ENCODE measurements around the gene ACSM2A. TPM values are rescaled to one million over a fixed set of nuclear protein-coding genes. Genes with fewer than 3 reads are reported as not detected.
"Not testable (repeated sequence)": the region's sequence is repeated elsewhere in the genome, so short reads cannot be mapped to it uniquely, and the experiment has no call there.

The ACSM2A gene
- total RNA-seq, 1 experiment from 2014 or later = not detected

DNA sequence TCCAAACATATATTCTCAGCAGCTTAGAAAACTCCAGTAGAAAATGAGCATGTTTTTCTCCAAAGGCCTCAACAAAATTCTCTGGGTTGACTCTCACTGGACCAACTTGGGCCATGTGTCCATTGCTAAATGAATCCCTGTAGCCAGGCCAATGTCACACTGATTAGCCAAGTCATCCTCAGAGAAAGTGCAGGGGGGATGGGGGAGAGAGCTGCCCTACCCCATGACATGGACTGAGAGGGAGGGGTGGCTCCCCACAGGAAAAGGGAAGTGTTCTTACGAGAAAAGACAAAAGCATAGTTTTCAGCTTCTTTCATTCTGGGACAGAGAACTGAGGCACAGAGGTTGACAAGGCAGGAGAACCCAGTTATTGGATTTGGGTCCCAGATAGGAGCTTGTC, 32.7 kb downstream of the ACSM2A start:
- H3K36me3 ChIP-seq (ENCODE audit: control insufficient read depth in 1 of 2, insufficient read depth in 2 of 2, low read length in 2 of 2); H3K27me3 ChIP-seq (ENCODE audit: insufficient read depth, low read length); DNase-seq (ENCODE audit: low read depth, low spot score); RAD21 ChIA-PET (ENCODE audit: low non-redundant PET in 1 of 2, low total read pairs in 2 of 2, uncharacterized antibody in 2 of 2, unreplicated experiment in 2 of 2); intact Hi-C loops (cut with micrococcal nuclease); H3K9ac ChIP-seq (ENCODE audit: low read length); H4K20me1 ChIP-seq (ENCODE audit: insufficient read depth); H3K4me2 ChIP-seq (ENCODE audit: low read length); ATAC-seq; CTCF ChIA-PET; H3K4me1 ChIP-seq (ENCODE audit: control insufficient read depth in 1 of 2, insufficient read depth in 2 of 2, low read length in 2 of 2); H2AFZ ChIP-seq (ENCODE audit: low read depth, low read length, poor library complexity, severe bottlenecking); H3K4me3 ChIP-seq (replicated peaks in 1 of 2; ENCODE audit: low read depth in 1 of 2, low read length in 2 of 2); H3K27ac ChIP-seq (ENCODE audit: low read depth, low read length); H3K9me3 ChIP-seq (ENCODE audit: control insufficient read depth in 1 of 2, insufficient read depth in 1 of 2, low read depth in 1 of 2, low read length in 2 of 2); BruUV-seq (replicated peaks); H3K9me2 ChIP-seq (ENCODE audit: insufficient read depth); POLR2A ChIA-PET; H3K79me2 ChIP-seq (ENCODE audit: insufficient read depth, low read length): not testable (repeated sequence)

- no peaks in the 10 kb centered on the region for H3K36me3 ChIP-seq (ENCODE audit: control insufficient read depth in 1 of 2, insufficient read depth in 2 of 2, low read length in 2 of 2)
- intact Hi-C loops (cut with micrococcal nuclease) = no loop called here
- DNase-seq (ENCODE audit: low read depth, low spot score) (no peak), ATAC-seq (no peak)
- ChIA-PET POLR2A (no interaction called here), CTCF (no interaction called here), RAD21 (ENCODE audit: low non-redundant PET in 1 of 2, low total read pairs in 2 of 2, uncharacterized antibody in 2 of 2, unreplicated experiment in 2 of 2) (no interaction called here)
- H3K9me2 ChIP-seq (ENCODE audit: insufficient read depth) = no peaks in the 10 kb centered on the region
- H3K4me3 ChIP-seq (replicated peaks in 1 of 2; ENCODE audit: low read depth in 1 of 2, low read length in 2 of 2) = no peak overlapping the region
- H3K27me3 ChIP-seq (ENCODE audit: insufficient read depth, low read length) = 0 out of 2 replicates have a peak, but pooled peaks cover 3% of the 10 kb centered on the region
- H3K27ac ChIP-seq (ENCODE audit: low read depth, low read length) = no peak overlapping the region
- no TSS peak for BruUV-seq (replicated peaks)
- no peaks in the 10 kb centered on the region for H3K9me3 ChIP-seq (ENCODE audit: control insufficient read depth in 1 of 2, insufficient read depth in 1 of 2, low read depth in 1 of 2, low read length in 2 of 2)
- no peak overlapping the region for H3K4me2 ChIP-seq (ENCODE audit: low read length)
- no peaks in the 10 kb centered on the region for H4K20me1 ChIP-seq (ENCODE audit: insufficient read depth)
- no peak overlapping the region for H2AFZ ChIP-seq (ENCODE audit: low read depth, low read length, poor library complexity, severe bottlenecking)
- H3K79me2 ChIP-seq (ENCODE audit: insufficient read depth, low read length) = no peaks in the 10 kb centered on the region
- TF ChIP-seq ATF3 (IDR thresholded peaks at IDR 0.05) (no peak), TCF7L2 (IDR thresholded peaks at IDR 0.05; ENCODE audit: borderline replicate concordance, extremely low read depth, insufficient read depth, insufficient read length) (no peak), EZH2phosphoT487 (IDR thresholded peaks at IDR 0.05; ENCODE audit: borderline replicate concordance) (no peak), ELF1 (IDR thresholded peaks at IDR 0.05; ENCODE audit: borderline replicate concordance, low read depth) (no peak), SRF (IDR thresholded peaks at IDR 0.05; ENCODE audit: low read depth) (no peak), RAD21 (IDR thresholded peaks at IDR 0.05; ENCODE audit: low read depth) (no peak), POLR2AphosphoS5 (IDR thresholded peaks at IDR 0.05; ENCODE audit: low read depth, low read length) (no peak), ZFX (IDR thresholded peaks at IDR 0.05) (no peak), SIN3A (IDR thresholded peaks at IDR 0.05; ENCODE audit: low read depth) (no peak), JUND (IDR thresholded peaks at IDR 0.05) (no peak), CTCF (IDR thresholded peaks at IDR 0.05 in 2 of 3, conservative IDR thresholded peaks at IDR 0.05 in 1 of 3; ENCODE audit: borderline replicate concordance in 1 of 3, insufficient read depth in 1 of 3, low read depth in 2 of 3, low read length in 2 of 3) (no peak), ZNF274 (IDR thresholded peaks at IDR 0.05; ENCODE audit: low read depth, low read length) (no peak), CBX3 (IDR thresholded peaks at IDR 0.05; ENCODE audit: low read depth) (no peak), ZBTB33 (IDR thresholded peaks at IDR 0.05; ENCODE audit: extremely low read depth, insufficient replicate concordance, low read length) (no peak), CEBPB (IDR thresholded peaks at IDR 0.05; ENCODE audit: low read depth) (no peak), EZH2 (IDR thresholded peaks at IDR 0.05) (no peak)
- no peaks in the 10 kb centered on the region for H3K4me1 ChIP-seq (ENCODE audit: control insufficient read depth in 1 of 2, insufficient read depth in 2 of 2, low read length in 2 of 2)
- no peak overlapping the region for H3K9ac ChIP-seq (ENCODE audit: low read length)
Observed at GRCh38 chr16:20484726-20485125, 33.4 kb downstream of the ACSM2A start.

All from HCT116 (cell line).